ENCODE data around the gene GPR17.

Gene GPR17

GRCh38 chr2:127645395-127646291, at the start of gene GPR17:
Gene GPR17 (plus strand): TSS chr2:127646153. CDS start chr2:127650736, 4,583 bp downstream.
- no peak for DNase-seq

- no peak for DNase-seq
Measured at GRCh38 chr2:127596311-127597045, 49.5 kb upstream of the GPR17 start.

GRCh38 chr2:127597046-127597983, 48.6 kb upstream of the GPR17 start:
- no peak for DNase-seq

- no peak for DNase-seq
Measured at GRCh38 chr2:127597984-127598380, 48.0 kb upstream of the GPR17 start.

GRCh38 chr2:127598711-127599110, 47.2 kb upstream of the GPR17 start:
- no peak for DNase-seq

GRCh38 chr2:127599211-127599610, 46.7 kb upstream of the GPR17 start:
- DNase-seq = no peak

GRCh38 chr2:127604986-127605385, 41.0 kb upstream of the GPR17 start:
- DNase-seq = no peak

- DNase-seq = no peak
Measured at GRCh38 chr2:127605691-127606263, 40.2 kb upstream of the GPR17 start.

GRCh38 chr2:127606625-127607398, 39.1 kb upstream of the GPR17 start:
- no peak for DNase-seq

GRCh38 chr2:127607399-127607908, 38.5 kb upstream of the GPR17 start:
- DNase-seq = no peak

GRCh38 chr2:127608061-127609030, 37.6 kb upstream of the GPR17 start:
- no peak for DNase-seq

GRCh38 chr2:127609031-127609751, 36.8 kb upstream of the GPR17 start:
- no peak for DNase-seq

GRCh38 chr2:127609818-127610217, 36.1 kb upstream of the GPR17 start:
- DNase-seq = no peak

- no peak for DNase-seq
Measured at GRCh38 chr2:127610561-127610960, 35.4 kb upstream of the GPR17 start.

- no peak for DNase-seq
Measured at GRCh38 chr2:127611076-127611925, 34.7 kb upstream of the GPR17 start.

- DNase-seq = no peak
Measured at GRCh38 chr2:127612111-127612822, 33.7 kb upstream of the GPR17 start.

- DNase-seq = no peak
Measured at GRCh38 chr2:127614246-127614645, 31.7 kb upstream of the GPR17 start.

- DNase-seq = no peak
Measured at GRCh38 chr2:127614731-127615130, 31.2 kb upstream of the GPR17 start.
